CD4-positive, alpha-beta T cell treated with Interleukin-21 for 1 hour (primary cell): ENCODE data around the gene DISC1.
"Not testable (repeated sequence)": the region's sequence is repeated elsewhere in the genome, so short reads cannot be mapped to it uniquely, and the experiment has no call there.

Experiments used
- DNase-seq: peaks from one replicate; pipeline ENCODE4 v3.0.0-alpha.2; 2020

The DISC1 gene

DNA sequence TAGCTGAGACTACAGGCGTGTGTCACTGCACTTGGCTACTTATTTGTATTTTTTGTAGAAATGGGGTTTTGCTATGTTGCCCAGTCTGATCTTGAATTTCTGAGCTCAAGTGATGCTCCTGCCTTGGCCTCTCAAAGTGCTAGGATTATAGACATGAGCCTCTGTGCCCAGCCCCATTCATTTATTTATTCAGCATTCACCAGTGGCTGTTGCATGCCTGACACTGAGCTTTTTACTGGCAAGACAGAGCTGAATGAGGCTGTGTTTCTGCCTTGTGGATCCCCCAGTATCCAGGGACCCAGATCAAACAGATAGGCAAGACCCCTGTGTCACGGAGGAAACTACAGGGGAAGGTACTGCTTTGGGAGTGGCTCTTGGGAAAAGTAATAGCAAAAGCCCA lies 109.4 kb downstream of the DISC1 start:
- DNase-seq: no peak

DNA sequence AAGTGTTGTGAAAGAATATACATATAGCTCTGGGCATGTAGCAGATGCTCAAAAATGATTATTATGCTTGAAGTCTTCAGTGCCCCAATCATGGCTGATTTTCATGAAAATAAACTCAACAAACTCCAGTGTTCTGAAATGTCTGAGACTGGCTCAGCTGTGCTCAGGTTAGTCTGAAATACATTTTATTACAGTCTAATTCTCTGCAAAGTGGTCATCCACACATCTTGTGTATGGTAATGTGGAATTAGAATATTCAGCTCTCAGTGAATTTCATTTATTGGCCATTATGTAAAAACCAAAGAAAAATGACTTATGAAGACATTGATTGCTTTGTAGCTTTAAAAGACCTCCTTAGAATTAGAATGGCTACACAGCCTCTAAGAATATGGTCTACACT lies 109.9 kb downstream of the DISC1 start:
- no peak for DNase-seq

DNA sequence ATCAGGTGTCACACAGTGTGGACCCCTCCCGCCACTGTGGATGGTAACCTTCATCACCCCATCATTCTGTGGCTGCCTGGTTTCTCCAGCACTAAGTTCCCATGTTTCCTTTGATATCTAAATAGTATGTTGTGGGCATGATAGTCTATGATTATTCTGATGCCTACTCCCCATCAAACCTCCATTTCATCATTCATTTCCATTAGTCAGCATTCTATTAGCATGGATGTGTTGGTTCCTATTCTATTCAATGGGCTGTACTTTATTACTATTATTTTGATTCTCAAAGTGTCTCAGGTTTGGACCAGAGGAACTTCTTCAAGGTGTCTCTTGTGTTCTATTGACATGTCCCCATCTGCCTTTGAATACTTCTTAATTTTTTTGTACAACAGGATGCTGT lies 112.0 kb downstream of the DISC1 start:
- DNase-seq: no peak

DNA sequence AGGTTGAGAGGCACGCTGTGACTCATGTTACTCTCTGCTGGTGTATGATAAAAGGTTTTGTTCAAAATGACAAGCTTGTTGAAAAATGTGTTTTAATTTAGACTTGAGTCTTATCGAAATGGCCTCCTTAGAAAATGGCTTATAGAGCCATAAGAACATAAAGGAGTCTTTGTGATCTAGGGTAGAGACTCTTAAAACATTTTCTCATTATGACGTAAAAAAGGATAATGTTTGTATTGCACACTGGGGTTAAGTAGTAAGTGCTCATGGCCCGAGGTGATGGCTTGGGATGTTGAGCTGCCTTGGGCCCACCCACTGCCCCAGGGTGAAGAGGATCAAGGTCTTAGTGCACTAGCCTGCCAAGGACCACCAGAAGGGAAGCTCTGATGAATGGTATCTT lies 117.4 kb downstream of the DISC1 start:
- DNase-seq: no peak

DNA sequence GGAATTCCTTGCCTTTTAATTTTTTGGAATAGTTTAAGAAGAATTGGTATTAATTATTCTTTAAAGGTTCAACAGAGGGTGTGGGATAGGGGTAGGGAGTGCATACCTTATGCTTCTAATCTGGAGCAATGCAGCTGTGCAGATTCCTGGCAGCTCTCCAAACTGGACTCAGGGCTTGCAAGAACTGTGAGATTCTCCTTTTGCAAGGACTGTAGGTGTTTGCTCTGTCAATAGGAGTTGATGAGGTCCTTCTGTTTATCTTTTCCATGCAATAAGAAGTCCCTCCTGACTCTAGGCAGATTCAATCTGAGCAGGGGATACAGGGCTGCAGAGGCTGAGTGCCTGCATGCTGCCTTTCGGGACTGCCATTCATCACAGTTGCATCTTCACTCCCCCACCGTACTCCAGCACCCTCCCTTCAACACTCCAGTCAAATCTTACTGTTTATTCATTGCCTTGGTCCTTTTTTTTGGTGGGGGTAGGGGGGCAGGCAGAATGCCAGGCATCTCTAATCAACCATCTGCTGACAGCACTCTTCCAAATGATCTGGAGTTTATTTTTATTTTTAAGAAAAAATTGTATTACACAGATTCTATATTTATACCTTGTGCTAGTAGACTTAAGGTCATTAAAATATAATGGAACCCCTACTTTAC lies 122.3 kb downstream of the DISC1 start:
- DNase-seq: no peak

DNA sequence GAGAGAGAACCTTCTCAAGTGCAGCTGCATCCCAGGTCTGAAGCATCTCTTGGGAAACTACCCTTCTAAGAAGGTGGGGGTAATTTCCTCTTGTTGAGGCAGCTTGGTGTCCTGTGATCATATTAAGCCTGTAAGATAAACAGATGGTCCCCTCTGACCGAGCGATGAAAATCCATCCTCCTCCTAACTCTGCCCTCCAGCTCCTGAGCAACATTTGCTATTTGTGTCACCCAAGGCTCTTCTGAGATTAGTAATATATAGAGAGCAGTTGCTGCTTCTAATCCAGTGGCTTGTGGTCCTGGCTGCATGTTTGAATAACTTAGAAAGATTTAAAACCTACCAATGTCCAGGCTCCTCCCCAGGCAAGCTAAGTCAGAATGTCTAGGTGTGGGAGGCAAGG lies 123.7 kb downstream of the DISC1 start:
- DNase-seq: no peak

DNA sequence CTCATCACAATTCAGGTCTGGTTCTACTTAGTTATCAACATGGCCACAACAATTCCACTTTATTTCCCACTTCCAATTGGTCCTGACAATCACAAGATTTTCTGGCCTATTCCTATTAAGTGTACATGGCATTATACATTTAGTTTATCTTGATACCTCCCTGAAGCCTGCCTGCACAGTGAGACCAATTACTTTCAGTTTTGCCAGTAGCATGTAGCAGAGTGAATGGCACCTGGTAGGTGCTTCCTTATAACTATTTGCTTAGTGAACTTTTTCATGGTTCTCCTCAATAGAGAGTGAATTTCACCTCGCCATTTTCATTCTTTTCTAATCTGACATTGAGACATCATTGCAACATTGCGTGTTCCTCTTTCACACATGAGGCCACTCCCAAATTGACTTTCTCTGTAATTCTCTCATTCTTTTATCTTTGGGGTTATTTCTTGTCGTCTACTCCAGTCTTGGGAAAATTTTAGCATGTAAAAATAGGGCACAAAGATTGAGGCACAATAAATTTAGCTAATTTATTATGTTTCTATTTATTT lies 124.3 kb downstream of the DISC1 start:
- DNase-seq: no peak

DNA sequence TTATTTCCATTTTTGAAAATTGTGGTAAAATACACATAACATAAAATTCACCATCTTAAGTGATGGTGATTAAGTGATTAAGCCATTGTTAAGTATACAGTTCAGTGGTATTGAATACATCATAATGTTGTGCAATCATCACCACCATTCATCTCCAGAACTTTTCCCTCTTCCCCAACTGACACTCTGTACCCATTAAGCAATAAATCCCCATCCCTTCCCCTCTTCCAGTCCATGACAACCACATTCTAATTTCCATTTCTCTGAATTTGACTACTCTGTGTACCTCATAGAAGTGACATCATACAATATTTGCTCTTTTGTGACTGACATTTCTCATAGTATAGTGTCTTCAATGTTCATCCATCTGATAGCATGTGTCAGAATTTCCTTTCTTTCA lies 124.8 kb downstream of the DISC1 start:
- DNase-seq: no peak

DNA sequence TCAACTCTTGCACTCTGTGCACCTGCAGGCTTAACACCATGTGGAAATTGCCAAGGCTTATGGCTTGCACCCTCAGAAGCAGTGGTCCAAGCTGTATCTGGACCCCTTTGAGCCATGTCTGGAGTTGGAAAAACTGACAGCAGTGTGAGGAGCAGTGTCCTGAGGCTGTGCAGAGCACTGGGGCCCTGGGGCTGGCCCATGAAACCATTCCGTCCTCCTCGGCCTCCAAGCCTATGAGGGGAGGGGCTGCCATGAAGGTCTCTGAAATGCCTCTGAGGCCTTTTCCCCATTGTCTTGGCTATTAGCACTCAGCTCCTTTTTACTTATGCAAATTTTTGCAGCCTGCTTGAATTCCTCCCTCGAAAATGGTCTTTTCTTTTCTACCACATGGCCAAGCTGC lies 126.7 kb downstream of the DISC1 start:
- no peak for DNase-seq

DNA sequence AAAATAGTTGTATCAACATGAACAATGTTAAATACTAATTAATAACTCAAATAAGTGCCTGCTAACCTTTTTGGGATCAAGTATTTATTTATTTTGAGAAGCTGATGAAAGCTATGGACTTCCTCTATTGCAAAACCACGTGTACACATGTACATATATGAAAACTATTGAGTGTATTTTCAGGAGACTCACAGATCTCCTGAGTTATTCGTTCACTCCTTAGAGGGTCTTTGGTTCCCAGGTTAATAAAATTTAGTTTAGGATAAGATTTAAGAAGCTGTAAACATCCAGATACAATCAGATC lies 130.5 kb downstream of the DISC1 start:
- DNase-seq: no peak

DNA sequence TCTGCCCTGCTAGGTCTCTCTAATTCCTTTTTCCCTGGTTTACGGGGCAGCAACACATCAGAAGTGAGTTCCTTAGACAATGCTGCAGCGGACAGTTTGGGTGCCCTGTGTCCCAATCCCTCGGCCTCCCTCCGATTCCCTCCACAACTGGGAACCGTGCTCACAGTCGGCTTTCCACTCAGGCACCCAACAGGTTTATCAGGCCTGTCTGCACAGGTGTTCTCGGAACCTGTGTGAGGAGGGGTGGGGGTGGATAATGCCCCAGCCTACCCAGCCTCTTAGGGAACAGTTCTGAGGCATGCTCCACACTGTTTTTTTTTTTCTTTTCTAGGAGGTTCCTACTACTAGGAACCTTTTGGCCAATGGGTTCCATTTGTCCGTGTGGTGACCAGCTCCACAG lies 131.2 kb downstream of the DISC1 start:
- no peak for DNase-seq

DNA sequence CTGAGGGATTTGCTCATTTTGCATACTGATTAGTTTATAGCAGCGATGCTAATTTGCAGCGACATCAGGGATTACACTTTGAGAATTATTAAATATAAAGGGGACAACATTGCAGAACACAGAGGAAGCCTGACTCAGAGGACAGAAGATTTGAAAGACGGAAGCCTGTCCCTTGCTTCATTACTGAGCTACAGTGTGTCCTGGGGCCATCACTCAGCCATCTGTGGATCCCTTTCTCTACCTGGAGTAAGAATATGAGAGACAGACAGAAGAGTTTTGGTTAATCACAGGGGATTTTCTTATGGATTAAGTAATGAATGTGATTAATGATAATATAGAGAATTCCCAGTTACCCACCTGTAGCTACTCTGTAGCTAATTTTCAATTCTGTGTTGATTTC lies 134.7 kb downstream of the DISC1 start:
- DNase-seq: no peak

DNA sequence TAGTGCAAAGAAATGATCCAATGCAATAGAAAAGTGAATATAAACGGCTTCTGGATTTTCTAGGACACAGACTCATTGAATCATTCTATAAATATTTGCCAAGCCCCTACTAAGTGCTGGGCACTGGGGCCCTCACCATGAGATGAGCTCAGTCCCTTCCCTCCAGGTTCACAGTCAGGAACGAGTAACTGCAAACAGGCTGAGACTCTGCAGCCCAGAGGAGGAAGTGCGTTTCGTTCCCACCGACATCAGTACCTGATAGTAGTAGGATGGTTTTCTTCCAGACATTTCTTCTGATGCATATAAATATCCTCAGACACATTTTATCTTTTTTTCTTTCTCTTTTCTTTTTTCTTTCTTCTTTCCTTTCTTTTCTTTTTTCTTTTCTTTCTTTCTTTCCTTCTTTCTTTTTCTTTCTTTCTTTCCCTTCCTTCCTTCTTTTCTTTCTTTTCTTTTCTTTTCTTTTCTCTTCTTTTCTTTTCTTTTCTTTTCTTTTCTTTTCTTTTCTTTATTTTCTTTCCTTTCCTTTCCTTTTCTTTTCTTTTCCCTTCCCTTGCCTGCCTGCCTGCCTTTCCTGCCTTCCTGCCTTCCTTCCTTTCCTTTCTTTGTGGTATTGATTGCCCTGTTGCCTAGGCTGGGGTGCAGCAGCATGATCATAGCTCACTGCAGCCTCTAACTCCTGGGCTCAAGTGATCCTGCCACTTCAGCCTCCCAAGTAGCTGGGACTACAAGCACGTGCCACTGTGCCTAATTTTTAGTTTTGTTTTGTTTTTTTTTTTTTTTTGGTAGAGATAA lies 135.4 kb downstream of the DISC1 start:
- DNase-seq: no peak

DNA sequence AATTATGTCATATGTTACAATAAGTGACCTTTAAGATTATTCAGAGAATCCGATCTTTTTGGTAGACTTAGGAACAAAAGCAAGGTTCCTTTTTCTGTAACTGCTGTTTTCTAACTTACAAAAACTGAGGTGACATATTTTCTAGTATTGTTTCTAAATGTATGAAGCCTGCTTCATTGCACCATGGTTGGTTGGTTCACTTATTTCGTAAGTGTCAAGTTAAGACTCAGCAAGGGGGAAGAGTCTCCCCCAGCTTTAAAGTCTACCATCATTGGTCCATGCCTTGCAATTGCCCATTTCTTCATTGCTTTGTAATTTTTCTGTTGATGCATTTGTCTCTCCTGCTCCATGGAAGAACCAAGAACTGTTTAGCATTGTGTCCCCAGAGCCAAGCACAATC lies 136.9 kb downstream of the DISC1 start:
- no peak for DNase-seq

DNA sequence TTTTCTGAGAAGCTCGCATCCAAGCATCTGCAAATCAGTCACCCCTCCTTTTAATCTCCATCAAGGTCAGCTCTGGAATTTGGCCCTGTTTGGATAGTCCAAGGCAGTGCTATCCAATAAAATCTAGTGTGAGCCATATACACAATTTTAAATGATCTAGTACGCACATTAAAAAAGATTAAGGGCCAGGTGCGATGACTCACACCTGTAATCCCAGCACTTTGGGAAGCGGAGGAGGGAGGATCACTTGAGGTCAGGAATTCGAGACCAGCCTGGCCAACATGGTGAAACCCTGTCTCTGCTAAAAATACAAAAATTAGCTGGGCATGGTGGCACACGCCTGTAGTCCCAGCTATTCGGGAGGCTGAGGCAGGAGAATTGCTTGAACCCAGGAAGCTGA lies 139.2 kb downstream of the DISC1 start:
- not testable (repeated sequence) for DNase-seq

DNA sequence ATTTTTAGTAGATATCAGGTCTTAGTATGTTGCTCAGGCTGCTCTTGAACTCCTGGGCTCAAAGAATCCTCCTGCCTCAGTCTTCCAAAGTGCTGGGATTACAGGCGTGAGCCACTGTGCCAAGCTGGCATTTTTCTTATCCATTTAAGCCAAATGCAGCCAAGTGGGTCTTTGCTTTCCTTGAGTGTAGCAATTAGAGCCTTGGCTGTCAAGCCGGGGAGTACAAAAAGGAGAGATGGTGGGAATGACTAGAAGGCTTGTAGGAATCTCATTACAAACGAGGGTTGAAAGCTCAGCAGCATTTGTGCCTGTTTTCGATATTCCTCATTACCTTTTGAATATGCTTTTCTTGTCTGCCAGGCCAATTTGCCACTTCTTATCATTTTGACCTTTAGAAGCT lies 140.9 kb downstream of the DISC1 start:
- DNase-seq: no peak

DNA sequence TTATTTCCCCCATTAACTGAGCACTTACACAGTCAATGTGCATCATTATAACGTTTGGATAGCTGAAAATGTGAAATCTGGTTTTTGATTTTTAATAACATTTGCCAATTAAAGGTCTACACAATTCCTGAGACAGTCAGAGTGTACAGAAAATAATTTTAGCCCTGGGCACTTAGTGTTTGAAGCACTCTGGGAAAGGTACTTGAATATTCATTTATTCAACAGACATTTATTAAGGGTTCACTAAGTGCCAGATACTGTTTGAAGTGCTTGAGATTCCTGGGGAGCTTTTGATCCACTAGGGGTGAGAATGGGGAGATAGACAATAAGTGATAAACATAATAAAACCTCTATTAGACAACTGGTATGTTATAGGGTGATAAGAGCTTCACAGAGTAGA lies 141.8 kb downstream of the DISC1 start:
- DNase-seq: no peak

DNA sequence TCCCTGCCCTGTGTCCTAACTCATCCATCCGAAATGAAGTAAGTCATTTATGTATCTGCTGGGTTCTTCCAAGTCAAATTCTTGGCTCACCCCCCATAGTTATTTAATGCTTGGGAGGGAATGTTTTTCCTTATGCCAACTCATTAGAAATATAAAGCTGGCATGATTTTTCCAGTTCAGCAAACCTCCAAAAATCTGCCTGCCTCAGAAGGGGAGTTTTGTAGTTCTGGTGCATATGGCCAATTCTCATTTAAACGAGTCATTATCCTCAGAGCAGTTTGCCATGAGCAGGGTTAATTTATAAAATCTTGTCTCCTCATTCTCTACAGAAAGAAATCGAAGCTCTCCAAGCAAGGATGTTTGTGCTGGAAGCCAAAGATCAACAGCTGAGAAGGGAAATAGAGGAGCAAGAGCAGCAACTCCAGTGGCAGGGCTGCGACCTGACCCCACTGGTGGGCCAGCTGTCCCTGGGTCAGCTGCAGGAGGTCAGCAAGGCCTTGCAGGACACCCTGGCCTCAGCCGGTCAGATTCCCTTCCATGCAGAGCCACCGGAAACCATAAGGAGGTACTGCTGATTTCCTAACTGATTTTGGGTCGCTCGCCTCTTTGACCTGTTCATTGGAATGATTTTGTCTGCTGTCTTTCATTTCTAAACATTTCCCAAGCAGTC lies 144.1 kb downstream of the DISC1 start:
- DNase-seq: no peak

DNA sequence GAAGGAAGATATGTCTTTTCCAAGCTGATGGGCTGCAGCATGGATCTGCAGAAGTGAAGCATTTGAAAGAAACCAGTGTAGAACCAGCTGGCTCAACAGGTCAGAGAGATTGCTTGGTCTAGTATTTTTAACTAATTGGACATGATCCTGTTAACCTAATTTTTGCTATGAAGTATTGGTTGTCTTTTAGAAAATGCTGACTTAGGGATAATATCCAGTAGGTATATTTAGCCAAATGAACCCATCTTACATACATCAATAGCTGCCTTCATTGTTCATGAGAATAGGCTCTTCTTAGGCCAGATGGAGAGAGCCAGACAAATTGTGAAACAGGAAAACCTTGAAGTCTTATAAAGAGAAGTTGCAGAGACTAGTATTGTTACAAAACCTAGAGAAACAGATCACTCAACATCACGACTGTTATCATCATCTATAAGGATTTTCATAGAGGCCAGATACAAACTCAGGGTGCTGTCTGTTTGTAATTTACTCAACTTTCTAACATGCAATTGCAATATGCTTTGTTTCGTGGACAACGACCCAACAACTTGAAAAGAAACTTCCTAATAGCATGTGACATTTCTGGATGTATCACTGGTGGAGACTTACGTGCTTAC lies 148.2 kb downstream of the DISC1 start:
- no peak for DNase-seq

DNA sequence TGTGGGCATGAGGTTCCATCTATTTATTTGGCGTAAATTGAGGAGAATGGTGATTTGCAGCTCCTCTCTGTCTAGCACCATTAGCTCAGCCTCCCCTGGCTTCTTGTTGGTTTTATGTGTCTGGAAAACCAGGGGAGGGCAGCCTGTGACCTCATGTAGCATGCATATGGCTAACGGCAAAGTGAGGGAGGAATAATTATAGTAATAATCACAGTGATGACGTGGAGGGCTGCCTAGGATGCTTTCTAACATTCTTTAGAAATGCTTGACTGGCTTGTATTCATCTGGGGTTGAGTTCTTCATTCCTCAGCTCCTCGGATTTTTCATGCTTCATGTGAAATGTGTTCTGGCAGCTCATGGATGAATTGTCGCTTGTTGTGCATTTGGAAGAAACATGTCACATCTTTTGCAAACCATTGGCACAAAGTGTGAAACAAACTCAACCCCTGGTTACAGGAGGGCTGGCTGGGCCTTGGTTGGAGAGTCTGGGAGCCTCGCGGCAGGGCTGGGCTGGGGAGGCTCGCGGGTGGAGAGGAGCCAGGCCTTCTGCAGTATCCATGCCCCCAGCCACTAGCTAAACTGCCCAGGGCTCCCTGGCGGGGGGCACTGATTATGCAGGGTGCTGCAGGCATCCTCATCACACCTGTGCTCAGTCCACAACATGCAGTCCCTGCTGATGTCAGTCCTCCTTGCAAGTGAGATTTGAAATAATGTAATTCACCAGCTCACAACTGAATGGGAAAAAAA lies 149.6 kb downstream of the DISC1 start:
- no peak for DNase-seq

DNA sequence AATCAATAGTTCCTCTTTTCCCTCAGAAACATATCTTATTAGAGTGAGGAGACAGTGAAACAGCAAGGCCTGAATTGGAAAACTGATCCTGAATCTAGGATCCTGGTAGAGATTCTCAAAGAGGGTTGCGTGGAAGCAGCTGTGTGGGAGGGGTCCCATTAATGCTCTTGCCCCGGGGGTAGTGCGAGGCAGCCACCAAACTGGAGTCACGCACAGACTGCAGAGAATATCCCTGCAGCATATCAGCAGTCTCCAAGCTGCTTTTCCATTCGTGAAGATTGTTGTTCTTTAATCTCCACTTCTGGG lies 150.1 kb downstream of the DISC1 start:
- no peak for DNase-seq

DNA sequence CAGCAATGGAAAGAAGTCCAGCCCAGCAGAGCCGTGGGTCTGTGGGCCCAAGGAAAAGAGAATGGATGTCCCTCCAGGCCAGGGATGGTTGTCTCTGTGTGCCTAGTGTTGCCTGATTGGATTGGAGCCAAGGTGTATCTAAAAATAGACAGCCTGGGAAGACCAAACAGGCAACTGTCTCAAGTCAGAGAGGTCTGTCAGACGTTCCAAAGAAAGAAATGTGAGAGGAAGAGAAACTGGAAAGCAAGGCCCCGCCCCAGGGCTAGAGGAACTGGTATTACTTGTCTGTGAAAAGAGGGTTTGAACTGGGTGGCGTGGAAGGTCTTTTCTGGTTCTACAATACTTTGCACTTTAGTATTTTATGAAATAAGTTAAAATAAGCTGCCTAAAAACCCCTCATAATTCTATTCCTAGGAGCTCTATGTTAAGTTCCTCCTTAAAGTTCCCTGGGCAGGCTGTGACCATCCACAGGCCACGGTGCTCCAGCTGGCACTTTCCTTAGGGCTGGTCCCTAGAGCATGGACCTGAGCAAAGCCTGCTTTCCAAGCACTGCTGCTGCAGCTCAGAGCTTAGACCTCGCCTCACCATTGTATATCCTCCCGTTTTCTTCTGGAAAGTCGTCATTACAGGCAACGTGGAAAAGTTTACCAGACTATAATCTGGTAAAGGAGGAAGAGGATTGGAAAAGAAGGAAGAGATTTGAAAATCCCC lies 151.6 kb downstream of the DISC1 start:
- no peak for DNase-seq

DNA sequence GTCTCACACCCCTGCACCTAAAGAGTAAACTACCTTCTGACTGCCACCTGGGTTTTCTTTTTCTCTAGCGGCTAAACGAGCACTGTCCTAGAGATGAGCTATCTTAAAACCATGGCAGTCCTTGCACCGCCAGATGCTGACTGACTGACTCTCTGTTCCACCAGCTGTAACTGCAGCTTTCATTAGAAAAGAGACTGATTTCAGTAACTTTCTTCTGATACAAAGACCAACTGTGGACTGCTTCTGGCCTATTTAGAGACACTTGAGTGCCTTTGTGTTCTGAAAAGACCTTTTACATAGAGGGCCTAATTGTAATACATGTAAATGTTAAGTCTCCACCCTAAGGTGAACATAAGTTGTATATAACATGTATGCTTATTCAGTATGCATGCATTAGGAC lies 152.5 kb downstream of the DISC1 start:
- no peak for DNase-seq
